Suppressor macrophage treated with lipopolysaccharide for 4 hours (primary cell): Measurements from ENCODE around the gene FBXW5.

ENCODE experiments used
- DNase-seq: peaks from one replicate; pipeline ENCODE4 v3.0.0-alpha.2; 2020

FBXW5 gene

GRCh38 chr9:136944519-136945332 is at the start of gene FBXW5, which contains the start of gene C8G:
Gene FBXW5 (minus strand): TSS chr9:136944738. CDS start chr9:136944083, 655 bp downstream.
Gene C8G (plus strand): TSS chr9:136945243. CDS start chr9:136945321, 78 bp downstream.
- peak; percentile 99 for DNase-seq

GRCh38 chr9:136992819-136993369 is 48.4 kb upstream of the FBXW5 start:
- no peak for DNase-seq

GRCh38 chr9:136991993-136992818 is 47.7 kb upstream of the FBXW5 start, which contains the start of gene PAXX:
Gene PAXX (plus strand): TSS chr9:136992422. CDS start chr9:136992444, 22 bp downstream.
- DNase-seq: peak; percentile 96

- no peak for DNase-seq
Measured at GRCh38 chr9:136990242-136990911, 45.8 kb upstream of the FBXW5 start.

GRCh38 chr9:136988872-136989271 is 44.3 kb upstream of the FBXW5 start:
- no peak for DNase-seq

- no peak for DNase-seq
Measured at GRCh38 chr9:136985853-136986252, 41.3 kb upstream of the FBXW5 start.

GRCh38 chr9:136985027-136985602 is 40.6 kb upstream of the FBXW5 start:
- no peak for DNase-seq

GRCh38 chr9:136984464-136985026 is 40.0 kb upstream of the FBXW5 start:
- no peak for DNase-seq

- no peak for DNase-seq
Measured at GRCh38 chr9:136983656-136984314, 39.2 kb upstream of the FBXW5 start.

GRCh38 chr9:136983167-136983566 is 38.6 kb upstream of the FBXW5 start:
- DNase-seq: no peak

GRCh38 chr9:136982232-136983051 is 37.9 kb upstream of the FBXW5 start, which contains the start of gene LCNL1:
Gene LCNL1 (plus strand): TSS chr9:136982993. CDS start chr9:136983587, 594 bp downstream.
- no peak for DNase-seq

- DNase-seq: no peak
Measured at GRCh38 chr9:136981588-136982231, 37.2 kb upstream of the FBXW5 start.

- no peak for DNase-seq
Measured at GRCh38 chr9:136980669-136981478, 36.3 kb upstream of the FBXW5 start.

GRCh38 chr9:136979769-136980587 is 35.4 kb upstream of the FBXW5 start:
- no peak for DNase-seq

GRCh38 chr9:136978865-136979544 is 34.5 kb upstream of the FBXW5 start:
- DNase-seq: no peak

- peak; percentile 59 for DNase-seq
Measured at GRCh38 chr9:136978073-136978864, 33.7 kb upstream of the FBXW5 start.

- no peak for DNase-seq
Measured at GRCh38 chr9:136977649-136978072, 33.1 kb upstream of the FBXW5 start.
